ENCODE results near the gene PLSCR3. TPM values are rescaled to one million over a fixed set of nuclear protein-coding genes. Genes with fewer than 3 reads are reported as not detected.

The PLSCR3 gene
- total RNA-seq, 2 experiments from 2014 or later = 15.3 to 23.1 TPM

GRCh38 chr17:7425756-7426155 lies 31.4 kb upstream of the PLSCR3 start:
- ChIA-PET POLR2A (no interaction called here), CTCF (ENCODE audit: unreplicated experiment) (no interaction called here)
- H3K79me2 ChIP-seq (ENCODE audit: insufficient read depth, low read depth, low read length) = no peaks in the 10 kb centered on the region
- no TSS peak for BruUV-seq (replicated peaks)
- no peaks in the 10 kb centered on the region for H3K9me3 ChIP-seq (ENCODE audit: low read length)
- H3K36me3 ChIP-seq (ENCODE audit: insufficient read depth, low read length) = no peaks in the 10 kb centered on the region
- no peak overlapping the region for H2AFZ ChIP-seq (ENCODE audit: low read length)
- DNase-seq (ENCODE audit: low spot score) = no peak
- intact Hi-C loops (cut with micrococcal nuclease; ENCODE audit: unreplicated experiment) = no loop called here
- TF ChIP-seq CTCF (conservative IDR thresholded peaks at IDR 0.05; ENCODE audit: low read length) (no peak), EZH2phosphoT487 (IDR thresholded peaks at IDR 0.05; ENCODE audit: borderline replicate concordance, low read depth, low read length) (no peak)
- H3K4me3 ChIP-seq (ENCODE audit: low read depth, low read length, poor library complexity, severe bottlenecking) = no peak overlapping the region
- no peaks in the 10 kb centered on the region for H3K4me1 ChIP-seq (ENCODE audit: insufficient read depth, low read length, poor library complexity, severe bottlenecking)
- H3K27ac ChIP-seq (ENCODE audit: low read depth, low read length, poor library complexity, severe bottlenecking) = no peak overlapping the region
- no peak overlapping the region for H3K4me2 ChIP-seq (ENCODE audit: low read length)
- no peaks in the 10 kb centered on the region for H3K9me2 ChIP-seq (ENCODE audit: insufficient read depth, low read length)
- H4K20me1 ChIP-seq (ENCODE audit: insufficient read depth, low read length) = no peaks in the 10 kb centered on the region

- no TSS peak for BruUV-seq (replicated peaks)
- Histone ChIP-seq H3K4me2 (ENCODE audit: low read length) (no peak within 1 kb of the TSS), H3K79me2 (ENCODE audit: insufficient read depth, low read depth, low read length) (no peaks in the 10 kb centered on the region), H2AFZ (ENCODE audit: low read length) (no peak within 1 kb of the TSS), H4K20me1 (ENCODE audit: insufficient read depth, low read length) (no peaks in the 10 kb centered on the region), H3K27ac (ENCODE audit: low read depth, low read length, poor library complexity, severe bottlenecking) (no peak within 1 kb of the TSS), H3K4me3 (ENCODE audit: low read depth, low read length, poor library complexity, severe bottlenecking) (no peak within 1 kb of the TSS), H3K36me3 (ENCODE audit: insufficient read depth, low read length) (no peaks in the 10 kb centered on the region), H3K4me1 (ENCODE audit: insufficient read depth, low read length, poor library complexity, severe bottlenecking) (no peaks in the 10 kb centered on the region), H3K9me3 (ENCODE audit: low read length) (no peaks in the 10 kb centered on the region), H3K9me2 (ENCODE audit: insufficient read depth, low read length) (no peaks in the 10 kb centered on the region)
- CTCF ChIA-PET (ENCODE audit: unreplicated experiment) = interaction anchor here (0.6 kb wide), 1 partner anchor 110 kb away, joined by 4 read pairs; no protein-coding TSS in a partner anchor
- POLR2A ChIA-PET = no interaction called here
- no peak for TF ChIP-seq CTCF (conservative IDR thresholded peaks at IDR 0.05; ENCODE audit: low read length)
- no peak for TF ChIP-seq EZH2phosphoT487 (IDR thresholded peaks at IDR 0.05; ENCODE audit: borderline replicate concordance, low read depth, low read length)
- DNase-seq (ENCODE audit: low spot score) = no peak
- intact Hi-C loops (cut with micrococcal nuclease; ENCODE audit: unreplicated experiment) = no loop called here
These were observed 31.0 kb upstream of the PLSCR3 start, which contains the start of gene SPEM2 for GRCh38 chr17:7425316-7425715. Gene SPEM2 (plus strand): TSS chr17:7425616. CDS start chr17:7425689, 73 bp downstream.

GRCh38 chr17:7423679-7424078 lies 29.4 kb upstream of the PLSCR3 start:
- Histone ChIP-seq H3K36me3 (ENCODE audit: insufficient read depth, low read length) (no peaks in the 10 kb centered on the region), H4K20me1 (ENCODE audit: insufficient read depth, low read length) (no peaks in the 10 kb centered on the region), H3K9me2 (ENCODE audit: insufficient read depth, low read length) (no peaks in the 10 kb centered on the region), H3K27ac (ENCODE audit: low read depth, low read length, poor library complexity, severe bottlenecking) (no peak overlapping the region), H3K4me2 (ENCODE audit: low read length) (no peak overlapping the region), H3K4me1 (ENCODE audit: insufficient read depth, low read length, poor library complexity, severe bottlenecking) (no peaks in the 10 kb centered on the region), H3K79me2 (ENCODE audit: insufficient read depth, low read depth, low read length) (no peaks in the 10 kb centered on the region), H3K9me3 (ENCODE audit: low read length) (no peaks in the 10 kb centered on the region), H2AFZ (ENCODE audit: low read length) (no peak overlapping the region), H3K4me3 (ENCODE audit: low read depth, low read length, poor library complexity, severe bottlenecking) (no peak overlapping the region)
- no TSS peak for BruUV-seq (replicated peaks)
- DNase-seq (ENCODE audit: low spot score) = no peak
- ChIA-PET POLR2A (interaction anchor here (0.7 to 0.8 kb wide), 2 partner anchors 75 to 129 kb away, joined by 4 to 6 read pairs; no protein-coding TSS in a partner anchor), CTCF (ENCODE audit: unreplicated experiment) (interaction anchor here (0.5 kb wide), 1 partner anchor 291 kb away, joined by 3 read pairs; no protein-coding TSS in a partner anchor)
- intact Hi-C loops (cut with micrococcal nuclease; ENCODE audit: unreplicated experiment) = no loop called here
- no peak for TF ChIP-seq EZH2phosphoT487 (IDR thresholded peaks at IDR 0.05; ENCODE audit: borderline replicate concordance, low read depth, low read length)
- TF ChIP-seq CTCF (conservative IDR thresholded peaks at IDR 0.05; ENCODE audit: low read length) = no peak

All from OCI-LY7 (cell line).